Measurements from ENCODE around the gene OR4D2.
A peak's percentile ranks its signal among the peaks of the same experiment; 100 is the strongest.
"Not testable (repeated sequence)": the region's sequence is repeated elsewhere in the genome, so short reads cannot be mapped to it uniquely, and the experiment has no call there.

OR4D2 gene

GRCh38 chr17:58166682-58167081, at the start of gene OR4D2:
Gene OR4D2, plus strand, starts transcription at chr17:58166982. Its CDS starts 2,674 bp downstream, at chr17:58169656.
- no peak for DNase-seq

- no peak for DNase-seq
These were observed 49.4 kb upstream of the OR4D2 start for GRCh38 chr17:58117382-58117781.

- no peak for DNase-seq
These were observed 47.3 kb upstream of the OR4D2 start for GRCh38 chr17:58119491-58119890.

GRCh38 chr17:58120195-58120822, 46.5 kb upstream of the OR4D2 start:
- DNase-seq: peak; percentile 62

- peak; percentile 76 for DNase-seq
These were observed 44.9 kb upstream of the OR4D2 start for GRCh38 chr17:58121925-58122324.

- no peak for DNase-seq
These were observed 38.9 kb upstream of the OR4D2 start for GRCh38 chr17:58127846-58128245.

GRCh38 chr17:58132697-58133096, 34.1 kb upstream of the OR4D2 start:
- DNase-seq: not testable (repeated sequence)

GRCh38 chr17:58136669-58137279, 30.0 kb upstream of the OR4D2 start:
- DNase-seq: no peak

- no peak for DNase-seq
These were observed 25.3 kb upstream of the OR4D2 start for GRCh38 chr17:58141505-58141904.

- not testable (repeated sequence) for DNase-seq
These were observed 23.4 kb upstream of the OR4D2 start for GRCh38 chr17:58143335-58143734.

- no peak for DNase-seq
These were observed 22.0 kb upstream of the OR4D2 start for GRCh38 chr17:58144801-58145200.

- no peak for DNase-seq
These were observed 18.8 kb upstream of the OR4D2 start, which contains the start of gene OR4D1 for GRCh38 chr17:58147930-58148434. Gene OR4D1, plus strand, starts transcription at chr17:58148384. Its CDS starts 6,770 bp downstream, at chr17:58155154.

- no peak for DNase-seq
These were observed 18.2 kb upstream of the OR4D2 start for GRCh38 chr17:58148609-58149008.

GRCh38 chr17:58150394-58150793, 16.4 kb upstream of the OR4D2 start:
- DNase-seq: no peak

GRCh38 chr17:58153046-58153445, 13.7 kb upstream of the OR4D2 start:
- peak; percentile 86 for DNase-seq

GRCh38 chr17:58153671-58154070, 13.1 kb upstream of the OR4D2 start:
- DNase-seq: peak; percentile 21

GRCh38 chr17:58156839-58157803, 9.7 kb upstream of the OR4D2 start:
- DNase-seq: peak; percentile 70

GRCh38 chr17:58158181-58158580, 8.6 kb upstream of the OR4D2 start:
- DNase-seq: no peak

- no peak for DNase-seq
These were observed 5.2 kb upstream of the OR4D2 start for GRCh38 chr17:58161566-58161965.

GRCh38 chr17:58165981-58166380, 801 bp upstream of the OR4D2 start:
- DNase-seq: peak; percentile 9

- peak; percentile 31 for DNase-seq
These were observed 3.8 kb downstream of the OR4D2 start for GRCh38 chr17:58170622-58171021.

GRCh38 chr17:58172369-58173071, 5.7 kb downstream of the OR4D2 start:
- DNase-seq: peak; percentile 78

GRCh38 chr17:58174871-58175270, 8.1 kb downstream of the OR4D2 start:
- no peak for DNase-seq

Measured in CD4-positive, alpha-beta T cell treated with Interleukin-21 for 1 hour (primary cell).